GM13976 (cell line): ENCODE data around the gene ST3GAL2.
"Not testable (repeated sequence)": the region's sequence is repeated elsewhere in the genome, so short reads cannot be mapped to it uniquely, and the experiment has no call there.

ENCODE experiments used
- DNase-seq: peaks from one replicate; pipeline ENCODE4 v3.0.0; 2012; ENCODE audit warnings: low spot score
- in situ Hi-C: fragments of 300-500 bp; cut with MboI; formaldehyde crosslinking; loops from one replicate; pipeline ENCODE4 v1.12.0; 2022; ENCODE audit warnings: low sequenced_read_pairs, mixed read lengths, inconsistent platforms; ENCODE audit not compliant: unreplicated experiment
- TF ChIP-seq, protein P1 (sequence below): IDR thresholded peaks from 2 replicates; pipeline ENCODE4 v1.5.1; 2012; ENCODE audit warnings: borderline replicate concordance, mild to moderate bottlenecking; ENCODE audit not compliant: insufficient read depth; ENCODE audit errors: extremely low read depth, missing control alignments, control extremely low read depth

Gene ST3GAL2

DNA sequence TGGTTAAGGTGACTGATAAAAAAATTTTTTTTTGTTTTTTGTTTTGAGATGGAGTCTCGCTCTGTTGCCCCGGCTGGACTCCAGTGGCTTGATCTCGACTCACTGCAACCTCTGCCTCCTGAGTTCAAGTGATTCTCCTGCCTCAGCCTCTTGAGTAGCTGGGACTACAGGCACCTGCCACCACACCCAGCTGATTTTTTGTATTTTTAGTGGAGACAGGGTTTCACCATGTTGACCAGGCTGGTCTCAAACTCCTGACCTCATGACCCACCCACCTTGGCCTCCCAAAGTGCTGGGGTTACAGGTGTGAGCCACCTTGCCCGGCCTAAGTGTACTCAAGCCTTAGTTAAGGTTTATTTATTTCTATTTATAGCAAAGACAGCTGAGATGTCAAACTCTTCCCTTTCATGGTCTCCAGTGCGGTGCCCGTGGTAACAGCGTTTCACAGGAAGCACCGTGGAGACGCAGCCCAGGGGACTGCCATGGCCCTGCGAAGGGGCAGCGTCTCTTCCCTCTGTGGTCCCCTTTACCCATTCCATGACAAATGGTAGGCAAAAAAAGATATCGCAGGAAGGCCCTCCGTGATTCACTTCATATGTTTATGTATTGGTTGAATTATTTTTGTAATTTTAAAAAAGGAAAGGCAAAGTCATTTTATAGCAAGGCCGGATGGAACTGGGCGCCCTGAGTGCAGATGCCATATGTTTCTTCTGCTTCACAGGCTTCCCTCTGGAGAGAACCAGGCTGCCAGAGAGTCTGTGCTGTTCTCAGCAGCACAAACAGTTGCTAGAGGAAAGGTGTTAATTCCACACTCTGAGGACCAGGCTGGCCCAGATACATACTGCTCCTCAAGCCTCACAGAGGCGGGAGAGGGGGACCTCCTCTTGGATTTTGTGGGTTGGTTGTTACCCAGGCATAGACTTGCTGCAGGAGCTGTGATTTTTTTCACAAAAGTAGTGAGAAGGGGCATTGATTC lies 63.0 kb downstream of the ST3GAL2 start:
- TF ChIP-seq, protein P1, sequence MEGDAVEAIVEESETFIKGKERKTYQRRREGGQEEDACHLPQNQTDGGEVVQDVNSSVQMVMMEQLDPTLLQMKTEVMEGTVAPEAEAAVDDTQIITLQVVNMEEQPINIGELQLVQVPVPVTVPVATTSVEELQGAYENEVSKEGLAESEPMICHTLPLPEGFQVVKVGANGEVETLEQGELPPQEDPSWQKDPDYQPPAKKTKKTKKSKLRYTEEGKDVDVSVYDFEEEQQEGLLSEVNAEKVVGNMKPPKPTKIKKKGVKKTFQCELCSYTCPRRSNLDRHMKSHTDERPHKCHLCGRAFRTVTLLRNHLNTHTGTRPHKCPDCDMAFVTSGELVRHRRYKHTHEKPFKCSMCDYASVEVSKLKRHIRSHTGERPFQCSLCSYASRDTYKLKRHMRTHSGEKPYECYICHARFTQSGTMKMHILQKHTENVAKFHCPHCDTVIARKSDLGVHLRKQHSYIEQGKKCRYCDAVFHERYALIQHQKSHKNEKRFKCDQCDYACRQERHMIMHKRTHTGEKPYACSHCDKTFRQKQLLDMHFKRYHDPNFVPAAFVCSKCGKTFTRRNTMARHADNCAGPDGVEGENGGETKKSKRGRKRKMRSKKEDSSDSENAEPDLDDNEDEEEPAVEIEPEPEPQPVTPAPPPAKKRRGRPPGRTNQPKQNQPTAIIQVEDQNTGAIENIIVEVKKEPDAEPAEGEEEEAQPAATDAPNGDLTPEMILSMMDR: no peak
- no peak for DNase-seq
- in situ Hi-C loops: no loop called here

GRCh38 chr16:70374213-70374612 lies 64.7 kb downstream of the ST3GAL2 start:
- TF ChIP-seq, protein P1: no peak
- in situ Hi-C loops: loop anchor here (25.0 kb wide), 1 partner anchor 263 kb away; the partner anchor contains the start of gene IL34

GRCh38 chr16:70372921-70373728 lies 65.8 kb downstream of the ST3GAL2 start:
- TF ChIP-seq, protein P1: no peak
- in situ Hi-C loops: loop anchor here (25.0 kb wide), 1 partner anchor 264 kb away; the partner anchor contains the start of gene IL34

More at GRCh38 chr16:70374213-70374612, 64.7 kb downstream of the ST3GAL2 start:
- DNase-seq: no peak

DNA sequence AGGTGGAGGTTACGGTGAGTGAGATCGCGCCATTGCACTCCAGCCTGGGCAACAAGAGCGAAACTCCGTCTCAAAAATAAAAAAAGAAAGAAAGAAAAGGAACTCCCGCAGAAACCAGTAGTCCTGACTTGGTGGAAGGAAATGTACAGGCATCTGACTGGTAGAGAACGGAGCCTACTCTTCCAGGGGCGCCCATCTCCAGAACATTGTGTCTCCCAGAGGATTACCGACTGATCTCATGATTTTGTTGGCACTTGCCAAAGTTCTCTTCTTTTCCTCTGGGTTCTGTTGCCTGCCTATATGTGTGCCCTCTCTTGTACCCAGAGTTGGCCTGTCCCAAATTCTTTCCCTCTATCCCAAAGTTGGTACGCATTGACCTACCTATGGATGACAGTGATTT lies 68.0 kb downstream of the ST3GAL2 start:
- no peak for DNase-seq
- in situ Hi-C loops: loop anchor here (25.0 kb wide), 1 partner anchor 266 kb away; the partner anchor contains the start of gene IL34
- TF ChIP-seq, protein P1: no peak

More at GRCh38 chr16:70372921-70373728, 65.8 kb downstream of the ST3GAL2 start:
- no peak for DNase-seq

GRCh38 chr16:70370145-70370544 lies 68.8 kb downstream of the ST3GAL2 start:
- DNase-seq: not testable (repeated sequence)
- in situ Hi-C loops: loop anchor here (25.0 kb wide), 1 partner anchor 267 kb away; the partner anchor contains the start of gene IL34

More at GRCh38 chr16:70370145-70370544, 68.8 kb downstream of the ST3GAL2 start:
- TF ChIP-seq, protein P1: peak; percentile 41
